Measurements from ENCODE around the gene TLN1.

The TLN1 gene

GRCh38 chr9:35759795-35760194, 27.8 kb upstream of the TLN1 start:
- no peak overlapping the region for H3K27ac ChIP-seq
- TF ChIP-seq ZFX (IDR thresholded peaks at IDR 0.05; ENCODE audit: borderline replicate concordance) (no peak), CTCF (IDR thresholded peaks at IDR 0.05) (no peak)

DNA sequence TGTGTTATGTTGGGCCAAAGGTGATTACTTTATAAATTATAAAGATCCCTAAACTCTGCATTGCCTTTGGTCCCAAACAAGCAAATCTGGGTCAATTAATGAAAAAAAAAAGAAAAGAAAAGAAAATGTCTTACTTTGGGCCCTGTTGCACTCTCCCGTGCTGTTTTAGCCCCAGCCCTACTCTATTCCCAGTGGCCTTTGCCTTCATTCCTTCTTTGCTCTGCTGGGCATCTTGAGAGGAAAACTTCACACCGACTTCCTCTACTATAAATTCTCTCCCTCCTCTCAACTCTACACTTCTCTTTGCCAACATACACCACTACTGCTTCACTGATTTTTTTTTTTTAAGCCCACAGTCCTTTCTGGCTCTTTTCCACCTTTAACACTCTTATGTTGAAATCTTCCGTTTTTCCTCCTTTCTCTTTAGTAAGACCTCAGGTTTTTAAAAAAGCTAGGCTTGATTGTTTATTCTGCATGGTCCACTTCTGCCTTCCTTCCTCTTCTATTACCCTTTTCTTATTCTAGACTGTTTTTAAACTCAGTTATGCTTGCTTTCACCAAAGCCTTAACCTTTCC, 26.6 kb upstream of the TLN1 start:
- TF ChIP-seq ZFX (IDR thresholded peaks at IDR 0.05; ENCODE audit: borderline replicate concordance) = no peak
- TF ChIP-seq CTCF (IDR thresholded peaks at IDR 0.05) = no peak
- no peak overlapping the region for H3K27ac ChIP-seq

GRCh38 chr9:35757892-35758275, 25.9 kb upstream of the TLN1 start:
- H3K27ac ChIP-seq = no peak overlapping the region
- no peak for TF ChIP-seq CTCF (IDR thresholded peaks at IDR 0.05)
- no peak for TF ChIP-seq ZFX (IDR thresholded peaks at IDR 0.05; ENCODE audit: borderline replicate concordance)

- no peak overlapping the region for H3K27ac ChIP-seq
- TF ChIP-seq ZFX (IDR thresholded peaks at IDR 0.05; ENCODE audit: borderline replicate concordance) (no peak), CTCF (IDR thresholded peaks at IDR 0.05) (no peak)
Observed at GRCh38 chr9:35757226-35757891, 25.4 kb upstream of the TLN1 start.

GRCh38 chr9:35756275-35757225, 24.6 kb upstream of the TLN1 start:
- TF ChIP-seq CTCF (IDR thresholded peaks at IDR 0.05) (peak; percentile 22), ZFX (IDR thresholded peaks at IDR 0.05; ENCODE audit: borderline replicate concordance) (no peak)
- no peak overlapping the region for H3K27ac ChIP-seq

DNA sequence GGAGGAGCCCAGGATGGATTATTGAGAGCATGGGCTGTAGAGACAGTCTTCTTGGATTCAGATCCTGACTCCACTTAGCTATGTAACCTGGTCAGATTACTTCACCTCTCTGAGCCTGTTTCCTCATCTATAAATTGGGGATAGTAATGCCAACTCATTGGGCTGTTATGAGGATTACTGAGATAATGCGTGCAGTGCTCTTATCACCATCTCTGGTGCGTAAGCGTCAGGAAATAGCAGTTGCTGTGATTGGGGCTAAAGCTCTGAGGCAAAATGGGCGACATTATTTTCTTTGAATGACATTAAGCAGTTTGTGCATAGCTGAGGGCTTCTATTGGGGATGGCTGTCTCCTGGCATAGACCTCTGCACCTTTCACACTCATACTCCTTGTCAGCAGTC, 23.1 kb upstream of the TLN1 start:
- no peak for TF ChIP-seq ZFX (IDR thresholded peaks at IDR 0.05; ENCODE audit: borderline replicate concordance)
- H3K27ac ChIP-seq = no peak overlapping the region

DNA sequence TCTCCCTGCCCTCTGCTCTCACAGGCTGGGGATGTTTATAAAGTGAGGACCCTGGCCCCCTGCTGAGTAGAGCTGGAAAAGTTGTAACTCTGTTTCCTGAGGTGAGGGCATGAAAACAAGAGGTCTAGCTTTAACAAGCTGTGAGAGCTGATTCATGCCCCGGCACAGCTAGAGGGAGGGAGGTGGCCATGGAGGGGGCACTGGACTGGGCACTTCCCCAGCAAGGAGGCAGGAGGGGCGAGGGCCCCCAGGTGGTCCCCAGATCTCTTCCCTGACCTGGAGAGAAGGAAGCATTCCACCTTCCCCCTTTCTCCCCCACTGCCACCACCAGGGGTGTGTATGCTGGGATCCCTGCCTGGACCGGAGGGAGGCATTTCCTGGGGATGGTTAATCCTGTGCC, 22.3 kb upstream of the TLN1 start, which contains the start of gene MSMP:
TSS of gene MSMP (minus strand) at position 13 of the 400 bp plus-strand sequence. CDS start 147 bp downstream, outside the sequence.
- TF ChIP-seq ZFX (IDR thresholded peaks at IDR 0.05; ENCODE audit: borderline replicate concordance) = no peak
- TF ChIP-seq CTCF (IDR thresholded peaks at IDR 0.05) = no peak
- H3K27ac ChIP-seq = no peak within 1 kb of the TSS

Data from 22Rv1 (cell line).